HEK293T (cell line): Measurements from ENCODE around the gene RAB11FIP4.

ENCODE experiments used
- CTBP1 ChIP-seq: fragments of 450-650 bp; IDR thresholded peaks from 2 replicates; pipeline ENCODE4 v1.6.1; 2016; ENCODE audit warnings: borderline replicate concordance
- FOXA1 ChIP-seq: fragments of 450-650 bp; IDR thresholded peaks from 2 replicates; pipeline ENCODE4 v1.6.1; 2016; ENCODE audit warnings: mild to moderate bottlenecking

GRCh38 chr17:31453896-31454295 is 62.4 kb downstream of the RAB11FIP4 start:
- TF ChIP-seq FOXA1 (no peak), CTBP1 (no peak)
